Endodermal cell (in vitro differentiated cells): ENCODE data around the gene COL11A1. TPM values are rescaled to one million over a fixed set of nuclear protein-coding genes. Genes with fewer than 3 reads are reported as not detected.

ENCODE experiments used
- DNase-seq: peaks from one replicate; pipeline ENCODE4 v3.0.0-alpha.2; 2017
- H3K27ac ChIP-seq: 2 replicates; pipeline ENCODE4 v1.5.1; 2013; ENCODE audit warnings: mild to moderate bottlenecking, low read depth, low read length, moderate library complexity
- H3K27me3 ChIP-seq: 2 replicates; pipeline ENCODE4 v1.6.1; 2013; ENCODE audit warnings: mild to moderate bottlenecking, low read length, moderate library complexity; ENCODE audit not compliant: insufficient read depth, control insufficient read depth, poor library complexity, severe bottlenecking
- H3K36me3 ChIP-seq: 2 replicates; pipeline ENCODE4 v1.7.0; 2013; ENCODE audit warnings: mild to moderate bottlenecking, low read length, moderate library complexity; ENCODE audit not compliant: control insufficient read depth, insufficient read depth
- H3K4me1 ChIP-seq: one replicate; pipeline ENCODE4 v1.7.0; 2013; ENCODE audit warnings: low read length; ENCODE audit not compliant: control insufficient read depth, insufficient read depth
- H3K4me3 ChIP-seq: 2 replicates; pipeline ENCODE4 v1.5.1; 2013; ENCODE audit warnings: mild to moderate bottlenecking, low read length, moderate library complexity
- H3K9ac ChIP-seq: 2 replicates; pipeline ENCODE4 v1.6.1; 2013; ENCODE audit warnings: mild to moderate bottlenecking, low read length, moderate library complexity; ENCODE audit not compliant: poor library complexity, severe bottlenecking; ENCODE audit errors: extremely low read depth
- H3K9me3 ChIP-seq: 2 replicates; pipeline ENCODE4 v1.6.1; 2013; ENCODE audit warnings: mild to moderate bottlenecking, low read length, moderate library complexity; ENCODE audit not compliant: control insufficient read depth
- H3K27ac Mint-ChIP-seq: 2 replicates; pipeline ENCODE4 v1.8.0; 2020; ENCODE audit warnings: mixed read lengths
- H3K27me3 Mint-ChIP-seq: 2 replicates; pipeline ENCODE4 v1.8.0; 2021; ENCODE audit warnings: mild to moderate bottlenecking, mixed read lengths; ENCODE audit not compliant: insufficient read depth
- H3K36me3 Mint-ChIP-seq: 2 replicates; pipeline ENCODE4 v1.8.0; 2020; ENCODE audit warnings: low read depth, mixed read lengths
- H3K4me1 Mint-ChIP-seq: 2 replicates; pipeline ENCODE4 v1.8.0; 2020; ENCODE audit warnings: mixed read lengths
- H3K4me3 Mint-ChIP-seq: 2 replicates; pipeline ENCODE4 v1.8.0; 2020; ENCODE audit warnings: mild to moderate bottlenecking, moderate library complexity, mixed read lengths
- H3K9me3 Mint-ChIP-seq: 2 replicates; pipeline ENCODE4 v1.8.0; 2020; ENCODE audit warnings: mild to moderate bottlenecking, mixed read lengths
- WGBS, 2 experiments: methylation state at CpG; one replicate each; pipeline versions ENCODE4 v1.1.5 to v1.1.7; 2013; ENCODE audit warnings: missing lambda C conversion rate in 2 of 2, mixed read lengths in 1 of 2; ENCODE audit not compliant: insufficient coverage in 1 of 2, insufficient read length in 1 of 2; 5-methylcytosine and 5-hydroxymethylcytosine counted together
- total RNA-seq, 2 donors: library from RNA; stranded (reverse); fragmentation: NEBNext Ultra II Directional in 1 of 2; extraction: Animal tissue kit (Norgen Biotek cat#: 25700) in 1 of 2; gene quantifications; 2 replicates in 1 of 2; 3 replicates in 1 of 2; pipeline ENCODE4 v1.2.1, GENCODE V29; 2021
- TF ChIP-seq, protein P1 (sequence below): fragments of 200-600 bp; sonication (generic); conservative IDR thresholded peaks from 2 replicates; pipeline ENCODE4 v1.5.0; 2021; ENCODE audit warnings: antibody characterized with exemption, mild to moderate bottlenecking

Gene COL11A1
- total RNA-seq, 2 donors from 2014 or later = 6.7 to 27.5 TPM

DNA sequence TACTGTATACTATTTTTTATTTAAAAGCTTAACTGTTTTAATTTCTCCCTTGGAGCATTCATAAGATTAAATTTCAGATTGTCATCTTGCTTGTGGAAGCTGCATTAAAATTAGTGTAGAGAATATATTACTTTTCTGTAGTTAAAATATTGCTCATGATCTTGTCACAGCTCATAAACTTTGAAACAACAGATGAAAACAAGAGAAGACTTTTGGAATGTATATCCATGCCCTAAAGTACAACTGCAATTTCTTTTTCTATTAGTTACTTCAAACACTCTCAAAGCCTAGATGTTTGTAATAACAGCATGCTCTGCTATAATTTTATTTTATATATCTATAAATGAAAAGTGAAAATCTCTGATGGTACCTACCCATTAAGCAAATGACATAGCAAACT, 155.9 kb downstream of the COL11A1 start:
- Mint-ChIP-seq H3K27ac (no peak overlapping the region), H3K4me1 (no peaks in the 10 kb centered on the region), H3K36me3 (no peaks in the 10 kb centered on the region), H3K9me3 (peaks cover 6% of the 10 kb centered on the region), H3K27me3 (no peaks in the 10 kb centered on the region), H3K4me3 (no peak overlapping the region)
- H3K9me3 ChIP-seq = peaks cover 8% of the 10 kb centered on the region
- no peaks in the 10 kb centered on the region for H3K36me3 ChIP-seq
- H3K4me3 ChIP-seq = no peak overlapping the region
- no peak for DNase-seq
- TF ChIP-seq, protein P1, sequence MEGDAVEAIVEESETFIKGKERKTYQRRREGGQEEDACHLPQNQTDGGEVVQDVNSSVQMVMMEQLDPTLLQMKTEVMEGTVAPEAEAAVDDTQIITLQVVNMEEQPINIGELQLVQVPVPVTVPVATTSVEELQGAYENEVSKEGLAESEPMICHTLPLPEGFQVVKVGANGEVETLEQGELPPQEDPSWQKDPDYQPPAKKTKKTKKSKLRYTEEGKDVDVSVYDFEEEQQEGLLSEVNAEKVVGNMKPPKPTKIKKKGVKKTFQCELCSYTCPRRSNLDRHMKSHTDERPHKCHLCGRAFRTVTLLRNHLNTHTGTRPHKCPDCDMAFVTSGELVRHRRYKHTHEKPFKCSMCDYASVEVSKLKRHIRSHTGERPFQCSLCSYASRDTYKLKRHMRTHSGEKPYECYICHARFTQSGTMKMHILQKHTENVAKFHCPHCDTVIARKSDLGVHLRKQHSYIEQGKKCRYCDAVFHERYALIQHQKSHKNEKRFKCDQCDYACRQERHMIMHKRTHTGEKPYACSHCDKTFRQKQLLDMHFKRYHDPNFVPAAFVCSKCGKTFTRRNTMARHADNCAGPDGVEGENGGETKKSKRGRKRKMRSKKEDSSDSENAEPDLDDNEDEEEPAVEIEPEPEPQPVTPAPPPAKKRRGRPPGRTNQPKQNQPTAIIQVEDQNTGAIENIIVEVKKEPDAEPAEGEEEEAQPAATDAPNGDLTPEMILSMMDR = no peak
- no peak overlapping the region for H3K9ac ChIP-seq
- no peak overlapping the region for H3K27ac ChIP-seq
- H3K27me3 ChIP-seq = no peaks in the 10 kb centered on the region
- H3K4me1 ChIP-seq = no peaks in the 10 kb centered on the region

DNA sequence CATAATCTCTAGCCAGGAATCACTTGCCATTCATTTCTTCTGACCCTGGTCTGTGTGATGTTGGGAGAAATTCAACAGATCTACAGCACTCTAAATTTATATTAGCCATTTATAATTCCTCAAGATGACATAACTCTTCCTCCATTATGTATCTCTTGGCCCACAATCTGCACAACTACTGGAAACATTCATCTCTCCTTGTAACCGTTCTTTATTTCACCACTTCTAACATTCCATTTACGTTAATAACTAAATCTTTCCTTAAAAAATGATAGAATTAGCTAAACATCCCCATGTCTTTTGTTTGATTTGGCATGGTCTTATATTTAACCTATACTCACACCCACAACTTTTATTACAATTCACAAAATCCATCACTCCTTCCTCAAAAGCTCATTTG, 166.0 kb downstream of the COL11A1 start:
- DNase-seq = no peak
- Mint-ChIP-seq H3K36me3 (no peaks in the 10 kb centered on the region), H3K9me3 (no peaks in the 10 kb centered on the region), H3K27me3 (no peaks in the 10 kb centered on the region), H3K27ac (no peak overlapping the region), H3K4me3 (no peak overlapping the region), H3K4me1 (no peaks in the 10 kb centered on the region)
- H3K9me3 ChIP-seq = no peaks in the 10 kb centered on the region
- 82 to 83% methylated on average over 2 of the region's 2 CpGs for WGBS, 2 experiments
- no peaks in the 10 kb centered on the region for H3K27me3 ChIP-seq
- H3K27ac ChIP-seq = no peak overlapping the region
- no peak overlapping the region for H3K4me3 ChIP-seq
- no peak overlapping the region for H3K9ac ChIP-seq
- no peaks in the 10 kb centered on the region for H3K4me1 ChIP-seq
- H3K36me3 ChIP-seq = no peaks in the 10 kb centered on the region
- TF ChIP-seq, protein P1 = no peak

DNA sequence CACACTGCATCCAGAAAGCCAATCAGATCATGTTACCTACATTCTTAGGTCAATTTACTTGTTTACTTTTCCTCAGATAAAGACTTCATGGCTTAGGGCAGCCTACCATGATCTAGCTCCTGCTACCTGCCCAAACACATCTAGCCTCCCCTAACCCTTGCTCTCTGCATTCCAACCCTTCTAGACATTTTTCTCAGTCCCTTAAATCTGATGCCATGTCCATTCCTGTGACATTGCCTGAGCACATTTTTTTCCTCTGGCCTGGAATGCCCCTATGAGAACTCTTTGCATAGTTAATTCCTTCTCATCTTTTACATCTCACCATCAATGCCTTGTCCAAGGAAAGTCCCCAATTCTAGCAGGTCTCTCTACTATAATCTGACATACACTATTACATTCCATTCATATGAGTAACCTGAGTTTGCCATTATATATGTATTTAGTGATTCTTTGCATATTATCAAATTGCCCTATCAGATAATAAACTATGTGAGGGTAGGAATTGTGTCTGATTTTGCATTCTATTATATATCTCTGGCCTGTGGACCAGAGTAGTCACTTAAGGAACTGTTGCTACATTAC, 166.9 kb downstream of the COL11A1 start:
- Histone ChIP-seq H3K36me3 (no peaks in the 10 kb centered on the region), H3K27ac (no peak overlapping the region), H3K4me1 (no peaks in the 10 kb centered on the region), H3K27me3 (no peaks in the 10 kb centered on the region), H3K9ac (no peak overlapping the region), H3K4me3 (no peak overlapping the region), H3K9me3 (no peaks in the 10 kb centered on the region)
- TF ChIP-seq, protein P1 = no peak
- H3K27ac Mint-ChIP-seq = peak overlapping the region; percentile 49
- H3K36me3 Mint-ChIP-seq = no peaks in the 10 kb centered on the region
- H3K27me3 Mint-ChIP-seq = no peaks in the 10 kb centered on the region
- no peaks in the 10 kb centered on the region for H3K4me1 Mint-ChIP-seq
- H3K9me3 Mint-ChIP-seq = no peaks in the 10 kb centered on the region
- no peak for DNase-seq
- H3K4me3 Mint-ChIP-seq = no peak overlapping the region
